Measurements from ENCODE around the gene SLC25A36. TPM values are rescaled to one million over a fixed set of nuclear protein-coding genes. Genes with fewer than 3 reads are reported as not detected.

Gene SLC25A36
- total RNA-seq, 1 donor from 2014 or later: 203 TPM

- Histone ChIP-seq H3K9me3 (ENCODE audit: low read depth) (no peaks in the 10 kb centered on the region), H3K4me3 (peak overlapping the region; percentile 91), H3K4me1 (peaks cover 17% of the 10 kb centered on the region), H4K20me1 (ENCODE audit: low read depth) (peaks cover 34% of the 10 kb centered on the region), H3K36me3 (no peaks in the 10 kb centered on the region), H3K9ac (no peak overlapping the region), H3K27ac (no peak overlapping the region), H3K79me2 (ENCODE audit: low read depth) (peaks cover 41% of the 10 kb centered on the region), H3F3A (ENCODE audit: low read depth) (peaks cover 22% of the 10 kb centered on the region), H3K4me2 (peak overlapping the region; percentile 55), H3K27me3 (no peaks in the 10 kb centered on the region), H2AFZ (replicated peaks) (no peak overlapping the region)
- Mint-ChIP-seq H3K4me1 (peaks cover 21% of the 10 kb centered on the region), H3K4me3 (peak overlapping the region; percentile 99), H3K36me3 (peaks cover 3% of the 10 kb centered on the region), H3K9me3 (peaks cover 9% of the 10 kb centered on the region), H3K27ac (no peak overlapping the region), H3K27me3 (ENCODE audit: insufficient read depth, low read depth) (peaks cover 2% of the 10 kb centered on the region)
- TF ChIP-seq EZH2 (IDR thresholded peaks at IDR 0.05): no peak
- TF ChIP-seq CTCF (IDR thresholded peaks at IDR 0.05): no peak
- no peak for TF ChIP-seq EZH2phosphoT487 (IDR thresholded peaks at IDR 0.05)
- no peak for DNase-seq (ENCODE audit: low spot score)
These were observed 574 bp upstream of the SLC25A36 start for GRCh38 chr3:140941090-140941433.

- H3K27me3 Mint-ChIP-seq (ENCODE audit: insufficient read depth, low read depth): peaks cover 2% of the 10 kb centered on the region
- H3K27ac Mint-ChIP-seq: peak overlapping the region; percentile 95
- no peaks in the 10 kb centered on the region for H3K27me3 ChIP-seq
- H3K36me3 ChIP-seq: no peaks in the 10 kb centered on the region
- H3K9me3 Mint-ChIP-seq: peaks cover 5% of the 10 kb centered on the region
- H3K4me2 ChIP-seq: peak overlapping the region; percentile 94
- H3K4me3 ChIP-seq: peak overlapping the region; percentile 91
- peak overlapping the region; percentile 99 for H3K4me3 Mint-ChIP-seq
- H3K36me3 Mint-ChIP-seq: peaks cover 13% of the 10 kb centered on the region
- H3K9me3 ChIP-seq (ENCODE audit: low read depth): no peaks in the 10 kb centered on the region
- H4K20me1 ChIP-seq (ENCODE audit: low read depth): peaks cover 48% of the 10 kb centered on the region
- peaks cover 21% of the 10 kb centered on the region for H3K4me1 Mint-ChIP-seq
- peak overlapping the region; percentile 88 for H3K9ac ChIP-seq
- H3K79me2 ChIP-seq (ENCODE audit: low read depth): peaks cover 55% of the 10 kb centered on the region
- TF ChIP-seq EZH2phosphoT487 (IDR thresholded peaks at IDR 0.05): no peak
- peak; percentile 92 for DNase-seq (ENCODE audit: low spot score)
- peaks cover 22% of the 10 kb centered on the region for H3F3A ChIP-seq (ENCODE audit: low read depth)
- H3K27ac ChIP-seq: peak overlapping the region; percentile 94
- peaks cover 17% of the 10 kb centered on the region for H3K4me1 ChIP-seq
- H2AFZ ChIP-seq (replicated peaks): peak overlapping the region; percentile 23
These were observed 827 bp downstream of the SLC25A36 start for GRCh38 chr3:140942221-140943104.

GRCh38 chr3:140943781-140944552 is 2.3 kb downstream of the SLC25A36 start:
- Mint-ChIP-seq H3K27ac (peak overlapping the region; percentile 76), H3K4me1 (peaks cover 21% of the 10 kb centered on the region), H3K27me3 (ENCODE audit: insufficient read depth, low read depth) (peaks cover 2% of the 10 kb centered on the region), H3K4me3 (peak overlapping the region; percentile 99), H3K36me3 (peaks cover 16% of the 10 kb centered on the region), H3K9me3 (no peaks in the 10 kb centered on the region)
- Histone ChIP-seq H3K27ac (no peak overlapping the region), H3K4me3 (peak overlapping the region; percentile 91), H4K20me1 (ENCODE audit: low read depth) (peaks cover 63% of the 10 kb centered on the region), H3K36me3 (no peaks in the 10 kb centered on the region), H3K27me3 (no peaks in the 10 kb centered on the region), H3K4me2 (peak overlapping the region; percentile 94), H3K9me3 (ENCODE audit: low read depth) (no peaks in the 10 kb centered on the region), H2AFZ (replicated peaks) (no peak overlapping the region), H3K79me2 (ENCODE audit: low read depth) (peaks cover 70% of the 10 kb centered on the region), H3F3A (ENCODE audit: low read depth) (peaks cover 23% of the 10 kb centered on the region), H3K4me1 (peaks cover 17% of the 10 kb centered on the region), H3K9ac (peak overlapping the region; percentile 88)
- no peak for TF ChIP-seq EZH2phosphoT487 (IDR thresholded peaks at IDR 0.05)
- no peak for TF ChIP-seq CTCF (IDR thresholded peaks at IDR 0.05)
- TF ChIP-seq EZH2 (IDR thresholded peaks at IDR 0.05): no peak
- DNase-seq (ENCODE audit: low spot score): no peak
